Testis (tissue), 2 donors: ENCODE results near the gene CXXC5.

Source experiments
- CTCF ChIP-seq, 3 experiments: fragments of 450-650 bp in 2 of 3; fragments of 200-600 bp in 1 of 3; sonication (generic) in 1 of 3; IDR thresholded peaks; one replicate each; pipeline ENCODE4 v1.5.1; 2016 to 2019; ENCODE audit warnings: antibody characterized with exemption in 3 of 3, mild to moderate bottlenecking in 2 of 3, moderate library complexity in 1 of 3
- POLR2A ChIP-seq: fragments of 450-650 bp; IDR thresholded peaks from one replicate; pipeline ENCODE4 v1.6.1; 2017; ENCODE audit warnings: antibody characterized with exemption, mild to moderate bottlenecking, moderate library complexity

- no peak for TF ChIP-seq CTCF (IDR thresholded peaks at IDR 0.05)
- no peak for TF ChIP-seq POLR2A
These were observed 46.7 kb upstream of the CXXC5 start for GRCh38 chr5:139601429-139601828.
